GM12873 (cell line): ENCODE results near the gene JAKMIP2.

ENCODE experiments used
- TF ChIP-seq, protein P1 (sequence below): IDR thresholded peaks from 2 replicates; pipeline ENCODE4 v1.5.1; 2012; ENCODE audit warnings: low read depth, mild to moderate bottlenecking, moderate library complexity, low read length, control low read depth; ENCODE audit not compliant: insufficient read depth; ENCODE audit errors: missing control alignments

JAKMIP2 gene

DNA sequence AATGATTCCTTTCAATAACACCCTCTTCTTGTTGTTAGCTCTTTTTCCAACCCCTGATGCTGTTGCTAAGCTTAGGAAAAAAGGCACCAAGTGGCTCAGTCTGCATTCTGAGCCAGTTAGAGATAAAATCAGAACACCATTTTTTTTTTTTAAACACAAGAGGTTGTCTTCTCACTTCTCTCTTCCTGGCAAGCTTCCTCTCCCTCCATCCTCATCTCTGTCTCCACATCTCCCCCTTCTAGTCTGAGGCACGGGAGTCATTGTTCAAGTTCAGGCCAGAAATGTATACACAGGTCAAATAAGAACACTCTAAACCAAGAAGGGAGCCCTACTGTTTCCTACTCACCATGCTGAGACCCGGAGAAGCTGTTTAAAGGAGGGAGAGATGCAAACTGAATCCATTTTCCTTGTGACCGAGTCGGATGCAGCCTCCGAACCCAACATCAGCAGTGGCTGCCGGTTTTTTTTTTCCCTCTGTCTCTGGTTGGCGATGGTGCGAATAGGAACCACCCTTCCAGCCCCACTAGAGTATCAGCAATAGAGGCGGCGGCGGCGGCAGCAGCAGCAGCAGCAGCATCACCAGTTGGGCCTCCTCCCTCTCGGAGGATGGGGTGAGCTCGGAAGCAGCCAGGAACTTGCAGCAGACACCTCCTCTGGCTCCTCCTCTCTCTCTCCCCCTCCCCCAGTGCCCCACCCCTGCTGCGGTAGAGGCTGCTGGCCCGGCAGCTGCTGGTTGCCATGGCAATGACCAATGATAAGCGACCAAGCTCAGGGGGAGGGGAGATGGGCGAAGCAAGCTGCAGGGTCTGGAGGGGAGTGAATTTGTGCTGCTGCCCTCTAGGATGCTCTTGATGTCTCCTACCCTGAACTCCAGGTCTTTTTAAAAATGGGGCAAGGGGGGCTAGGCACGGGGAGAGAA is at the start of gene JAKMIP2:
Gene JAKMIP2 (minus strand): TSS at position 619 of the 919 bp plus-strand sequence. CDS start 110,922 bp downstream, outside the sequence.
- TF ChIP-seq, protein P1, sequence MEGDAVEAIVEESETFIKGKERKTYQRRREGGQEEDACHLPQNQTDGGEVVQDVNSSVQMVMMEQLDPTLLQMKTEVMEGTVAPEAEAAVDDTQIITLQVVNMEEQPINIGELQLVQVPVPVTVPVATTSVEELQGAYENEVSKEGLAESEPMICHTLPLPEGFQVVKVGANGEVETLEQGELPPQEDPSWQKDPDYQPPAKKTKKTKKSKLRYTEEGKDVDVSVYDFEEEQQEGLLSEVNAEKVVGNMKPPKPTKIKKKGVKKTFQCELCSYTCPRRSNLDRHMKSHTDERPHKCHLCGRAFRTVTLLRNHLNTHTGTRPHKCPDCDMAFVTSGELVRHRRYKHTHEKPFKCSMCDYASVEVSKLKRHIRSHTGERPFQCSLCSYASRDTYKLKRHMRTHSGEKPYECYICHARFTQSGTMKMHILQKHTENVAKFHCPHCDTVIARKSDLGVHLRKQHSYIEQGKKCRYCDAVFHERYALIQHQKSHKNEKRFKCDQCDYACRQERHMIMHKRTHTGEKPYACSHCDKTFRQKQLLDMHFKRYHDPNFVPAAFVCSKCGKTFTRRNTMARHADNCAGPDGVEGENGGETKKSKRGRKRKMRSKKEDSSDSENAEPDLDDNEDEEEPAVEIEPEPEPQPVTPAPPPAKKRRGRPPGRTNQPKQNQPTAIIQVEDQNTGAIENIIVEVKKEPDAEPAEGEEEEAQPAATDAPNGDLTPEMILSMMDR, result no peak

DNA sequence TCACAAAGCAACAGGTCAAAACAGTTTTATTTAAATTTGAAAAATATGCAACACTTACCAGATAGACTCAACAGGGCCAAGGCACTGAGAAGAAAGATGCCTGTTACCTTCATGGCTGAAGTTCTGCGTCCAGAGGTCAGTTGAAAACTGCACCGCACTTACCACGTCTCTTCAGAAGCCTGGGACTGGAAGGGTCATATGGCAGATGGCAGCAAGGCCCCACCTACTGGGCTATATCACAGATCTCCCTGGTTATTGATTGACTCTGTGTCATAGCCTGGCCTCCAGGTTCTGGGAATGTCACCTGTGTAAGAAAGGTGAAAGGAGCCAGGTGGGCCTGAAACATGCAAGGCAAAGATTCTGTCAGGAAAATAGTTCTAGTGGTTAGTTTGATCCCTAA is 48.9 kb upstream of the JAKMIP2 start, which contains the start of gene SPINK1:
Gene SPINK1 (minus strand): TSS at position 207 of the 400 bp plus-strand sequence. CDS start 94 bp downstream, at position 113.
- TF ChIP-seq, protein P1, result no peak

DNA sequence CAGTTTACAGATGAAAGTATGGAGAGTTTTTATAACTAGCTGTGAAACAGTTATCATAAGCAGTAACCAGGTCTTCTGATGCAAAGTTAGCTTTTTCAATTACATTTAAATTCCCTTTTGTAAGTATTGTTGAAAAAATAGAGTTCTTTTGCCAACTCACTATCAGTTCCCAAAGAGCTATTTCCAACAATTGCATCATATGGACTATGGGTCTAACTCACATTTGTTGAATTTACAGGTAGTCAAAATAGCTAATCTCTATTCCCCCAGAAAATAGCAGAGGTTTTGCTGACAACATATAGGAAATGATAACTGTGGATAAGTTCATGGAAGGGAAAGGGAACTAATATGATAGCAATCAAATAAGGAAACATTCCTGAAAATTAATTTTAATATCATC is 47.5 kb upstream of the JAKMIP2 start:
- TF ChIP-seq, protein P1, result no peak

DNA sequence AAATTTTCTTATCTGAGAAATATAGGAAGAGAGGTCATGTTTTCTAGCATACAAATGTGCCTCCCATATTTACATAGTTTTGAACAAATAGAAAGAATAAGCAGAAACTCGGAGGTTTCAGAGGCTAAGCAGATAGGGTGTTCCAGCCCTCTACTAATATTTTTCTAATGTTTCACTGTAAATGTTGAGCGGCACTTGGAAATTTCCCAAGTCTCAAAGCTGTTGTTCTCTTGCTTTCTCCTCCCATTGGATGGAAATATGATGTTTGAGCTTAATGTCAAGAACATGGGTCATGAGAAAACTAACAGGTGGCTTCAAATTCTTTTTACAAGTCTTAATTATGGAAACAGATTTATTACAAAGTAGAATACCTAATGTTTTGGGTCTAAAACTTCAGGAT is 43.8 kb upstream of the JAKMIP2 start:
- TF ChIP-seq, protein P1, result no peak

DNA sequence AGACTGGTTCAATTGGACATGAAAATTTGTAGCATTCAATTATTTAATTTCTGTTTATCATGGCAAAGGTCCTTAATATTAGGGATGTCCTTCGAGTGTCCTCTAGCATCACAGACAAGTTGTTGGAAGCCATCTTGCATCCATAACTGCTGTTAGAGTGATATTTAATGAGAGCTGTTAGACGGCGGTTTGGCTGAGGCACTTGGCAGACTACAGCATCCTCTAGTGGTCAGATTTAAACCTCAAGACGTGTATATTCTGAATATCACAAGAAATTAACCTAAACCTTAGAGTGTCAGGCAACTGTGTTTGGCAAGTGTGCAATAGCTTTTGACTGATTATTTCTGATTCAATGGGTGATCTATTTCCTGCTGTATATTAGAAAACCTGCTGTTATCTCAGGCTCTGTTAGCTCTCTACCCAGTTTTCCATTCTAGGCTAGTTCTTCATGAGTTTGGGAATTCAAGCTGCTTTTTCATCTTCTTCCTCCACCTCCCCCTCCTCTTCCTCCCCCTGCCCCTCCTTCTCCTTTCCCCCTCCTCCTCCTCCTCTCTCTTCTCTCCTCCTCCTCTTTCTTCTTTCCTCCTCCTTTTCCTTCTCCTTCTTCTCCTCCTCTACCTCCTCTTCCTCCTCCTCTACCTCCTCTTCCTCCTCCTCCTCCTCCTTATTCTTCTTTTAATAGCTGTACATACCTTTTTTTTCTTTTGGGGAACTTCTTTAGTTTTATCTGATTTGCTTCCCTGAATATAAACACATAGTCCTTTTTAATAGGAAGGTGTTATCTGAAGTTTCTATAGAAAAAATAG is 40.4 kb upstream of the JAKMIP2 start:
- TF ChIP-seq, protein P1, result peak; percentile 96

DNA sequence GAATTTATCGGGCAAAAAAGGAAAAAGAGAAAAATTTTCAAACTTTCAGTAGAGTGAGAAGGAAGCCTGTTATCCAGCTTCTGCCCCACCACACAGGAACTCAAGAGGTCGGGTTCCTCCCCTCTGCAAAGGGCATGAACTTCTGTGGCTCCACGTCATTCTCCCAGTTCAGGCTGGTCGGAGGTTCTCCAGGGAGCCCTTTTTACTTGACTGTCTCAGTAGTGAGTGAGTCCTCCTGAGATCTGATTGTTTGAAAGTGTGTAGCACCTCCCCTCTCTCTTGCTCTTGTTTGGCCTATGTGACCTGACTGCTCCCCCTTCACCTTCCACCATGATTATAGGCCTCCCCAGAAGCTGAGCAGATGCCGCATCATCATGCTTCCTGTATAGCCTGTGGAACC is 39.2 kb upstream of the JAKMIP2 start:
- TF ChIP-seq, protein P1, result no peak

DNA sequence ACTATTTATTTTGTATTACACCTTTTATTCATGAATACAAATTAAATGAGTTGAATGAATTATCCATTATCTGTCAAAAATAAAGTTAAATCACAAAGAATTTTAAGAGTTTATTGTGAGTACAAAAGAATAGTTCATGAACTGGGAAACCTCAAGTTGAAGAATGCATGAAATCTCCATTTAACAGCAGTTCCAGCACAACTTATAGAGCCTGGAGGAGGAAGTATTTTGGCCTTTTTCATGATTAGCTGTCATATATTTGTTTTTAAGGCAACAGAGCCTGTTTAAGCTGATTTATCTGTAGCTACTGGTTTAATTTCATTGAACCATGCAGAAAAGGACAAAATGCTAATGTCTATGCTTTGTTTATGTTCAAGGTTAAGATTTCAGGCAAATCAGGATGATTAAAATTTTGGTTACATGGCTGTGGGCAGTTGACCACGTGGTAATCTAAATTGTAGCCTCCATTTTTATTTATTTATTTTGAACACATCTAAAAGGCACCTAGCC is 36.8 kb upstream of the JAKMIP2 start:
- TF ChIP-seq, protein P1, result no peak
